GM08714 (cell line): ENCODE results near the gene PDS5A.
A peak's percentile ranks its signal among the peaks of the same experiment; 100 is the strongest.
"Not testable (repeated sequence)": the region's sequence is repeated elsewhere in the genome, so short reads cannot be mapped to it uniquely, and the experiment has no call there.

Source experiments
- H3K4me3 ChIP-seq: fragments of 200-500 bp; sonication (Bioruptor generic); 2 replicates; pipeline ENCODE4 v1.5.1; 2014; ENCODE audit warnings: mild to moderate bottlenecking, low read length, inconsistent platforms
- ZNF274 ChIP-seq: IDR thresholded peaks from 2 replicates; pipeline ENCODE4 v1.6.1; 2012; ENCODE audit warnings: mild to moderate bottlenecking, low read depth, low read length

PDS5A gene

GRCh38 chr4:39977489-39978377, at the start of gene PDS5A:
PDS5A (minus strand) TSS chr4:39977911; CDS start chr4:39976577, 1,334 bp downstream.
- H3K4me3 ChIP-seq, result peak within 1 kb of the TSS; percentile 82
- TF ChIP-seq ZNF274, result no peak

- H3K4me3 ChIP-seq, result not testable (repeated sequence)
These were observed 46.3 kb upstream of the PDS5A start for GRCh38 chr4:40024049-40024448.

GRCh38 chr4:40021116-40021515, 43.4 kb upstream of the PDS5A start:
- H3K4me3 ChIP-seq, result not testable (repeated sequence)

GRCh38 chr4:40020221-40020620, 42.5 kb upstream of the PDS5A start:
- no peak overlapping the region for H3K4me3 ChIP-seq
- no peak for TF ChIP-seq ZNF274

- H3K4me3 ChIP-seq, result no peak overlapping the region
- TF ChIP-seq ZNF274, result no peak
These were observed 38.3 kb upstream of the PDS5A start for GRCh38 chr4:40016007-40016406.

- no peak overlapping the region for H3K4me3 ChIP-seq
- no peak for TF ChIP-seq ZNF274
These were observed 26.3 kb upstream of the PDS5A start for GRCh38 chr4:40003986-40004385.

GRCh38 chr4:40000711-40001110, 23.0 kb upstream of the PDS5A start:
- TF ChIP-seq ZNF274, result no peak
- no peak overlapping the region for H3K4me3 ChIP-seq

- no peak overlapping the region for H3K4me3 ChIP-seq
- TF ChIP-seq ZNF274, result no peak
These were observed 21.1 kb upstream of the PDS5A start for GRCh38 chr4:39998659-39999345.

- TF ChIP-seq ZNF274, result no peak
- H3K4me3 ChIP-seq, result no peak overlapping the region
These were observed 19.1 kb upstream of the PDS5A start for GRCh38 chr4:39996811-39997210.

GRCh38 chr4:39994406-39994805, 16.7 kb upstream of the PDS5A start:
- no peak for TF ChIP-seq ZNF274
- no peak overlapping the region for H3K4me3 ChIP-seq

GRCh38 chr4:39989381-39989780, 11.7 kb upstream of the PDS5A start:
- not testable (repeated sequence) for H3K4me3 ChIP-seq

GRCh38 chr4:39987485-39987884, 9.8 kb upstream of the PDS5A start:
- no peak for TF ChIP-seq ZNF274
- H3K4me3 ChIP-seq, result no peak overlapping the region

GRCh38 chr4:39978904-39979303, 1.2 kb upstream of the PDS5A start:
- H3K4me3 ChIP-seq, result no peak overlapping the region
- TF ChIP-seq ZNF274, result no peak

GRCh38 chr4:39978378-39978775, 666 bp upstream of the PDS5A start:
- TF ChIP-seq ZNF274, result no peak
- H3K4me3 ChIP-seq, result peak overlapping the region; percentile 58; the same call in 1 of the 2 replicates

- H3K4me3 ChIP-seq, result peak overlapping the region; percentile 82
- TF ChIP-seq ZNF274, result no peak
These were observed 694 bp downstream of the PDS5A start for GRCh38 chr4:39976945-39977488.
